Stimulated activated CD4-positive, alpha-beta T cell treated with anti-CD3 and anti-CD28 coated beads, TNF-alpha, amount 100 ng/mL, for 24 hours (primary cell): ENCODE results near the gene UBE2QL1.

ENCODE experiments used
- DNase-seq, 3 experiments: peaks; one replicate each; pipeline ENCODE4 v3.0.0-alpha.2; 2020; ENCODE audit warnings: low read depth in 3 of 3

UBE2QL1 gene

GRCh38 chr5:6527749-6528455 lies 79.2 kb downstream of the UBE2QL1 start:
- no peak for DNase-seq

- no peak for DNase-seq
Measured at GRCh38 chr5:6535594-6535993, 86.9 kb downstream of the UBE2QL1 start.

- DNase-seq, result no peak
Measured at GRCh38 chr5:6539060-6539459, 90.4 kb downstream of the UBE2QL1 start.

- DNase-seq, result no peak
Measured at GRCh38 chr5:6540111-6540827, 91.6 kb downstream of the UBE2QL1 start.

GRCh38 chr5:6541256-6542013 lies 92.8 kb downstream of the UBE2QL1 start:
- no peak for DNase-seq

- DNase-seq, result no peak
Measured at GRCh38 chr5:6542421-6543345, 94.0 kb downstream of the UBE2QL1 start.

GRCh38 chr5:6543346-6543730 lies 94.7 kb downstream of the UBE2QL1 start:
- DNase-seq, result no peak

GRCh38 chr5:6543830-6544560 lies 95.3 kb downstream of the UBE2QL1 start:
- DNase-seq, result no peak
